Measurements from ENCODE around the gene RENBP. TPM values are rescaled to one million over a fixed set of nuclear protein-coding genes. Genes with fewer than 3 reads are reported as not detected.

RENBP gene
- total and polyA plus RNA-seq, 2 of the 13 experiments (the other 11 are each of a cell fraction or from before 2014, with no cell fraction given) = 1.4 to 2.6 TPM

- no peak for TF ChIP-seq SNAPC4 (CRISPR knock-in tag; IDR thresholded peaks at IDR 0.05)
- no peak for TF ChIP-seq ZNF792 (CRISPR knock-in tag; IDR thresholded peaks at IDR 0.05)
- peak; percentile 27; the same call in 1 of the 2 replicates for TF ChIP-seq ZNF350 (CRISPR knock-in tag; IDR thresholded peaks at IDR 0.05; ENCODE audit: borderline replicate concordance, low read depth)
- no peak for TF ChIP-seq ZNF614 (CRISPR knock-in tag; IDR thresholded peaks at IDR 0.05; ENCODE audit: borderline replicate concordance)
- no peak for TF ChIP-seq ZNF20 (CRISPR knock-in tag; IDR thresholded peaks at IDR 0.05)
- peak; percentile 67 for TF ChIP-seq MYC (CRISPR knock-in tag; IDR thresholded peaks at IDR 0.05; ENCODE audit: borderline replicate concordance)
- no peak for TF ChIP-seq TCF7 (IDR thresholded peaks at IDR 0.05; ENCODE audit: low read depth)
- no peak for TF ChIP-seq ZNF768 (CRISPR knock-in tag; IDR thresholded peaks at IDR 0.05)
- no peak for TF ChIP-seq CREBL2 (CRISPR knock-in tag; IDR thresholded peaks at IDR 0.05; ENCODE audit: borderline replicate concordance)
- no peak for TF ChIP-seq FOXP1 (IDR thresholded peaks at IDR 0.05)
- TF ChIP-seq FOXP1 (CRISPR knock-in tag; IDR thresholded peaks at IDR 0.05) = no peak
- no peak for TF ChIP-seq RARG (CRISPR knock-in tag; IDR thresholded peaks at IDR 0.05; ENCODE audit: low read depth)
- peak; percentile 92 for TF ChIP-seq ZNF740 (CRISPR knock-in tag; IDR thresholded peaks at IDR 0.05)
- TF ChIP-seq SKI (IDR thresholded peaks at IDR 0.05; ENCODE audit: partially characterized antibody) = no peak
- TF ChIP-seq MYNN (CRISPR knock-in tag; IDR thresholded peaks at IDR 0.05; ENCODE audit: low read depth) = no peak
- no peak for TF ChIP-seq GZF1 (CRISPR knock-in tag; IDR thresholded peaks at IDR 0.05)
- no peak for TF ChIP-seq DBP (CRISPR knock-in tag; IDR thresholded peaks at IDR 0.05; ENCODE audit: not compliant biosample characterization)
- no peak for TF ChIP-seq PRPF4 (IDR thresholded peaks at IDR 0.05; ENCODE audit: low read depth, low read length, poor library complexity, severe bottlenecking)
- TF ChIP-seq ZFAT (CRISPR knock-in tag; conservative IDR thresholded peaks at IDR 0.05) = no peak
- no peak for TF ChIP-seq ZNF678 (CRISPR knock-in tag; IDR thresholded peaks at IDR 0.05)
- TF ChIP-seq TCF7L2 (IDR thresholded peaks at IDR 0.05; ENCODE audit: low read depth, low read length) = no peak
- TF ChIP-seq BRD4 (CRISPR knock-in tag; IDR thresholded peaks at IDR 0.05) = peak; percentile 55; the same call in 1 of the 2 replicates
- no peak for TF ChIP-seq KLF11 (CRISPR knock-in tag; IDR thresholded peaks at IDR 0.05)
- peak; percentile 68; the same call in 1 of the 2 replicates for TF ChIP-seq ZNF724P (CRISPR knock-in tag; IDR thresholded peaks at IDR 0.05; ENCODE audit: borderline replicate concordance)
- TF ChIP-seq EEA1 (CRISPR knock-in tag; IDR thresholded peaks at IDR 0.05; ENCODE audit: borderline replicate concordance) = no peak
- no peak for TF ChIP-seq ATF1 (CRISPR knock-in tag; IDR thresholded peaks at IDR 0.05)
Measured at GRCh38 chrX:153971450-153972367, 27.3 kb upstream of the RENBP start, which contains the start of gene HCFC1 (continued).

All from HepG2 (cell line).